M059J (cell line): Measurements from ENCODE around the gene PRRT1B. TPM values are rescaled to one million over a fixed set of nuclear protein-coding genes. Genes with fewer than 3 reads are reported as not detected.
A peak's percentile ranks its signal among the peaks of the same experiment; 100 is the strongest.
"Not testable (repeated sequence)": the region's sequence is repeated elsewhere in the genome, so short reads cannot be mapped to it uniquely, and the experiment has no call there.

Experiments used
- DNase-seq: peaks from one replicate; pipeline ENCODE4 v3.0.0-alpha.2; 2012; ENCODE audit warnings: low read depth
- total RNA-seq: library from RNA; depleted of rRNA; stranded (reverse); fragments of >200 nt; shearing (Covaris generic); gene quantifications from 2 replicates; pipeline ENCODE4 v1.2.3, GENCODE V29; 2014

Gene PRRT1B
- total RNA-seq, 1 experiment from 2014 or later = not detected

DNA sequence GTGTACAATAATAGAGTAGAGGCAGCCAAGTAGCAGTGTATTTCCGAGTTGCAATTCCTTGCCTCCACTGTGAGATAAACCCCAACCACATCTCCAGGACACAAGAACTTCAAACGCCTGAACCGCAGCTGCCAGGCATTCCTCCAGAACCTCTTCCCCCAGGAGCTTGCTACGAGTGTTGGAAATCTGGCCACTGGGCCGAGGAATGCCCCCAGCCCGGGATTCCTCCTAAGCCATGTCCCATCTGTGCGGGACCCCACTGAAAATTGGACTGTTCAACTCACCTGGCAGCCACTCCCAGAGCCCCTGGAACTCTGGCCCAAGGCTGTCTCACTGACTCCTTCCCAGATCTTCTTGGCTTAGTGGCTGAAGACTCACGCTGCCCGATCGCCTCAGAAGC, 3.9 kb downstream of the PRRT1B start:
- not testable (repeated sequence) for DNase-seq

GRCh38 chr9:131550465-131550864, 5.1 kb downstream of the PRRT1B start:
- not testable (repeated sequence) for DNase-seq

GRCh38 chr9:131552030-131552429, 6.7 kb downstream of the PRRT1B start:
- no peak for DNase-seq

- DNase-seq = no peak
Measured at GRCh38 chr9:131554087-131554842, 8.9 kb downstream of the PRRT1B start.

GRCh38 chr9:131554843-131555351, 9.6 kb downstream of the PRRT1B start:
- DNase-seq = no peak

DNA sequence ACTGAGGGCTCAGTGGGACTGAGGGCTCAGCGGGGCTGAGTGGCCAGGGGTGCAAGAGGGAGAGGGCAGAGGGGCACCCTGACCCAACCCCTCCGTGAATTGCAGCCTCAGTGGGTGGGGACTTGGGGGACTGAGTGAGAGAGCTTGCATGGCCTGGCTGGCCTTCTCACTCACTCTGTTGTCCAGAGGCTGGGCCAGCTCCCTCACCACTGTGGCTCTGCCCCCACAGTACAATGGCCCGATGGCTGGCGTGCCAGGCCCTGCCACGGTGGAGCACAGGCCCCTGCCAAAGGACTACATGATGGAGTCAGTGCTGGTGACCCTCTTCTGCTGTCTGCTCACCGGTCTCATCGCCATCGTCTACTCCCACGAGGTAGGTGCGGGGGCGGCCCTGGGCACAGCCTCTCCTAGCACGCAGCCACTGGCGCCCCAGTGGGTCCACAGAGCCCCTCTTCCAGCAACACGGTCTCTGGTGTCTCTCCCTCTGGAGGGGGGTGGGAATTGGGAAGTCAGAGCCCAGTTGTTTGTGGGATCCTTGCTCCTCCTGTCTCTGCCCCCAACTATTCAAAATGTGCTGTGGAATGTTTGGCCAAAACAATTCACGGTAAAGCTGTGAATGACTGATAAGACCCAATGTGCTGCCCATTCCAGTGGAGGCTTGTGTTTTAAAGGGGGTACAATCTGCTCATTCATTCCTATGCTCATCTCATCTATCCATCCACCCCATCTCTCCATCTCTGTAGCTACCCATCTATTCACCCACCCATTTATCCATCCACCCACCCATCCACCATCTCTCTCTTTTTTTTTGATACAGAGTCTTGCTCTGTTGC, 10.7 kb downstream of the PRRT1B start:
- DNase-seq = no peak

DNA sequence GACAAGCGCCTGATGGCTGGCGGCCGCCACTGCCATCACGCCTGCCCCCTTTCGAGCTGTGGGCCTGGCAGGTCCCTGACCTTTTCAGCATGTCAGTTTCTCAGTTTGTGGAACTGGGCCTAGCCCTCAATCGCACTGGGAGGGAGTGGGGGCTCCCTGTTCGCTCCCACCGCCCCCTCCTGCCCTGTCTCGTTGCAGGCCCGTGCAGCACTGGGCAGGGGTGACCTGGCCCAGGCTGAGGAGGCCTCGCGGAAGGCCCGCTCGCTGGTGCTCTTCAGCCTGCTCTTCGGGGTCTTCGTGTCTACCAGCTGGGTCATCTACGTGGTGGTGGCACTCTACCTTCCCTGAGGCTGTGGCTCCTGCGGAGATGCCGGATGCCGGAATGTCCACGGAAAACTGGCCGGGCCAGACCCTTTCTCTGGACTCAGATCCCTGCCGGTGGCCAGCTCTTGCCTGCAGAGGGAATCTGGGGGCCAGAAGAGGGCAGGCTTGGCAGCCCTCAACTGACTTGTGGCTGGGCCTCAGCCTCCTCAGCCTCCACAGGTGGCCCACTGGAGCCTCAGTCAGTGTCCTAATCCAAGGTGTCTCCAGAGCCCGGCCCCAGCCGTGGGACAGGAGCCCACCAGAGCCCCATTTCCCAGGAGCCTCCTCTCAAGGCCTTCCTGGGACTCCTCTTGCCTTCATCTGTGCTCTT, 12.7 kb downstream of the PRRT1B start:
- no peak for DNase-seq

GRCh38 chr9:131559421-131560000, 14.2 kb downstream of the PRRT1B start:
- no peak for DNase-seq

DNA sequence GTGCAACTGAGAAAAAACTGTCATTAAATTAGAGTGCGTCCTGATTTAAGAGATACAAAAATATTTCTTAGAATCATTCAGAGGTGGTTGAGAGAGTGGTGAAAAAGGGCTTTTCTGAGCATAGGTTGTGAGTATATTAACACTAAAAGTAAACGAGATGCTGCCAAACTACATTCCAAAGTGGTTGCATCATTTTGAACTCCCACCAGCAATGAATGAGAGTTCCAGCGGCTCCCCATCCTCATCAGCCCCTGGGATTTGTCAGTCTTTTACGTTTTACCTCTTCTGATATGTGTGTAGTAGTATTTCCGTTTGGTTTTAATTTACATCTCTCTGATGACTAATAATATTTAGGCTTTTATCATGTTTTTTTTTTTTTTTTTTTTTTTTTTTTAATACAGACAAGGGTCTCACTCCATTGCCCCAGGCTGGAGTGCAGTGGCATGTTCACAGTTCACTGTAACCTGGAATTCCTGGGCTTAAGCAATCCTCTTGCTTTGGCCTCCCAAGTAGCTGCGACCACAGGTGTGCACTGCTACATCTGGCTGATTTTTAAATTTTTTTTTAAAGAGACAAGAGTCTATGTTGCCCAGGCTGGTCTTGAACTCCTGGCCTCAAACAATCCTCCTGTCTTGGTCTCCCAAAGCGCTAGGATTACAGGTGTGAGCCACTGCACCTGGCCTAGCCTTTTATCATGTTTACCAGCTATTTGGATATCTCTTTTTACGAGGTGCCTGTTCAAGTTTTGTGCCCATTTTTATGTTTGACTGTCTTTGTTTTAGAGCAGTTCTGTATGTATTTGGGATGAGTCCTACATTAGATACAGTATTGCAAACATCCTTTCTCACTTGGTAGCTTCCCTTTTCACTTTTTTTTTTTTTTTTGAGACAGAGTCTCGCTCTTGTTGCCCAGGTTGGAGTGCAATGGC, 17.0 kb downstream of the PRRT1B start:
- peak; percentile 61 for DNase-seq

GRCh38 chr9:131565369-131565768, 20.0 kb downstream of the PRRT1B start:
- DNase-seq = no peak

- DNase-seq = no peak
Measured at GRCh38 chr9:131566158-131566557, 20.8 kb downstream of the PRRT1B start.

GRCh38 chr9:131567910-131568309, 22.6 kb downstream of the PRRT1B start:
- DNase-seq = no peak

- DNase-seq = no peak
Measured at GRCh38 chr9:131574730-131575640, 29.7 kb downstream of the PRRT1B start.

DNA sequence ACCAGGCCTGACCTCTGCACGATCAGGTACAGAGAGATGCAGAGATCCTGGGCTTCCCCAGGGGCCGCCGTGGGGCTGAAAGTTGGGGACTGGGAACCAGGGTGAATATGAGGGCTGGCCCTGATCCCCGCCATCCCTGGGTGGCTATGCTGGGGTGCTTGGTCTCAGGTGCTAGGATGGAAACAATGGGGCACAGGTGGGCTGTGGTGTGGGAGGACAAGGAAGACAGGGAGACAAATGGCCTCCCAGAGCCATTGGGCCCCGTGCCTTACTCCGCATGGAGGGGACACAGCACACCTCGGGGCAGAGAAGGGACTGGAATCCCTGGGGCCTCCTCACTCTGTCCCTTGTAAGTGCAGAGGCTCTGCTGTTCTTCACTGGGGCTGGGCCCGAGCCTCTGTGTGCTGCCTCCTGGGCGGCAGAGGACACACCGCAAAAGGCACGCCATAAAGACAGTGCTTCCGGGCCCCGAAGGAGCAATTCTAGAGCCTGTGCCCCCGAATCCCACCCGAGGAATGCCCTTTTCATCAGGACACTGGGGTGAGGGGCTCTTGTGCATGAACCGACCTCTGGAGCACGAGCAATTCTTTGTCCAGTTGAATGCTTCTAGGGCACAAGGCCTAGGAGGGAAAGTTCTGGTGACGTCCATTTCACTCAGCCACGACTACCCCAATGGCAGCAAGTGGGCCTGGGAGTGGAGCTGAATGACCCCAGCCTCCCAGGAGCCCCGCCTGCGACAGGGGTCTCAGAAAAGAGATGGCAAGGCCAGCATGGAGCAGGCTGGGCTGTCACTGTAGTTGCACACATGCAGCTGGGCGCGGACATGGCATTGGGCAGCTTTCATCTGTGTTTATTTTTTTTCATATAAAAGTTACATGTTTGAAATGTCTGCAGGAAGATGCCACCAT, 30.9 kb downstream of the PRRT1B start:
- DNase-seq = no peak

GRCh38 chr9:131577005-131578000, 32.0 kb downstream of the PRRT1B start:
- no peak for DNase-seq

DNA sequence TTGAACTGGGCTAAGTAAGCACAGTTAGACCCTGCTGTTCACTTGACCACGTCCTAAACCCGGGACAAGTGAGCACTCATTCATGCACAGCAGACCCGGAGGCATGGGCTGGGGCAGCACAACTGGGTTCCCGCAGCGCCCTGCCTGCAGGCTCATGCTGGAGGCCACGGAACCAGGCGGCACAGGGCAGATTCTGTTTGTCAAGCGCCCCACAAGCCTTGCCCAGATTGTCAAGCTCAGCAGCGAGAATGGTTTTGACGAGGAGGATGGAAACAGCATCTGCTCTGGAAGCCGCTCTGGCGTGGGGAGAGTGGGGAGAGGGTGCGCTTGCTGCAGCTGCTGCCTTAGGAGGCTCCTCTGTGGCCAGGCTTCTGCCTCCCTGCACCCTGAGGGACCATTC, 32.7 kb downstream of the PRRT1B start:
- DNase-seq = no peak
